ENCODE results near the gene MET.

DNA sequence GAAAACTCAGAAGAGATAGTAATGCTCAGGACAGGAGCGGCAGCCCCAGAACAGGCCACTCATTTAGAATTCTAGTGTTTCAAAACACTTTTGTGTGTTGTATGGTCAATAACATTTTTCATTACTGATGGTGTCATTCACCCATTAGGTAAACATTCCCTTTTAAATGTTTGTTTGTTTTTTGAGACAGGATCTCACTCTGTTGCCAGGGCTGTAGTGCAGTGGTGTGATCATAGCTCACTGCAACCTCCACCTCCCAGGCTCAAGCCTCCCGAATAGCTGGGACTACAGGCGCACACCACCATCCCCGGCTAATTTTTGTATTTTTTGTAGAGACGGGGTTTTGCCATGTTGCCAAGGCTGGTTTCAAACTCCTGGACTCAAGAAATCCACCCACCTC lies 124.5 kb downstream of the MET start:
- no peak for TF ChIP-seq POLR2AphosphoS5 (IDR thresholded peaks at IDR 0.05)
- TF ChIP-seq, protein P1, sequence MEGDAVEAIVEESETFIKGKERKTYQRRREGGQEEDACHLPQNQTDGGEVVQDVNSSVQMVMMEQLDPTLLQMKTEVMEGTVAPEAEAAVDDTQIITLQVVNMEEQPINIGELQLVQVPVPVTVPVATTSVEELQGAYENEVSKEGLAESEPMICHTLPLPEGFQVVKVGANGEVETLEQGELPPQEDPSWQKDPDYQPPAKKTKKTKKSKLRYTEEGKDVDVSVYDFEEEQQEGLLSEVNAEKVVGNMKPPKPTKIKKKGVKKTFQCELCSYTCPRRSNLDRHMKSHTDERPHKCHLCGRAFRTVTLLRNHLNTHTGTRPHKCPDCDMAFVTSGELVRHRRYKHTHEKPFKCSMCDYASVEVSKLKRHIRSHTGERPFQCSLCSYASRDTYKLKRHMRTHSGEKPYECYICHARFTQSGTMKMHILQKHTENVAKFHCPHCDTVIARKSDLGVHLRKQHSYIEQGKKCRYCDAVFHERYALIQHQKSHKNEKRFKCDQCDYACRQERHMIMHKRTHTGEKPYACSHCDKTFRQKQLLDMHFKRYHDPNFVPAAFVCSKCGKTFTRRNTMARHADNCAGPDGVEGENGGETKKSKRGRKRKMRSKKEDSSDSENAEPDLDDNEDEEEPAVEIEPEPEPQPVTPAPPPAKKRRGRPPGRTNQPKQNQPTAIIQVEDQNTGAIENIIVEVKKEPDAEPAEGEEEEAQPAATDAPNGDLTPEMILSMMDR (IDR thresholded peaks at IDR 0.05) = no peak
